ENCODE measurements around the gene USP33. TPM values are rescaled to one million over a fixed set of nuclear protein-coding genes. Genes with fewer than 3 reads are reported as not detected.

Gene USP33
- total RNA-seq, 1 experiment from 2014 or later: 103 TPM

GRCh38 chr1:77683160-77684148, 76.2 kb downstream of the USP33 start:
- no peaks in the 10 kb centered on the region for H3K9me3 ChIP-seq (ENCODE audit: low read depth, low read length, poor library complexity, severe bottlenecking)
- peak overlapping the region; percentile 81 for H3K4me3 ChIP-seq (ENCODE audit: low read depth, low read length, poor library complexity, severe bottlenecking)
- TF ChIP-seq EZH2 (IDR thresholded peaks at IDR 0.05; ENCODE audit: borderline replicate concordance, low read depth, low read length, poor library complexity, severe bottlenecking) (no peak), CTCF (conservative IDR thresholded peaks at IDR 0.05; ENCODE audit: low read depth, low read length) (peak; percentile 80)
- H3K4me1 ChIP-seq (ENCODE audit: insufficient read depth, low read length, poor library complexity, severe bottlenecking): peaks cover 38% of the 10 kb centered on the region
- POLR2A ChIA-PET (ENCODE audit: low non-redundant PET): interaction anchor here (0.6 kb wide), 1 partner anchor 1622 kb away, joined by 3 read pairs; no protein-coding TSS in a partner anchor
- CTCF ChIA-PET: interaction anchor here (0.6 to 1.2 kb wide), 2 partner anchors 14 to 405 kb away, joined by 3 to 13 read pairs; no protein-coding TSS in a partner anchor
- intact Hi-C loops (cut with micrococcal nuclease; ENCODE audit: unreplicated experiment): loop anchor here (2.0 to 10.0 kb wide), 4 partner anchors 63 to 536 kb away; no protein-coding TSS in a partner anchor
- no peaks in the 10 kb centered on the region for H3K36me3 ChIP-seq (ENCODE audit: insufficient read depth, low read length, poor library complexity, severe bottlenecking)
- no peaks in the 10 kb centered on the region for H3K27me3 ChIP-seq (replicated peaks; ENCODE audit: insufficient read depth, low read depth, low read length, poor library complexity)
- H3K27ac ChIP-seq (ENCODE audit: low read depth, low read length, poor library complexity, severe bottlenecking): peak overlapping the region; percentile 94
- TSS peak; percentile 83 for BruUV-seq (replicated peaks)
- peak; percentile 95 for DNase-seq (ENCODE audit: low spot score)

- TF ChIP-seq EZH2 (IDR thresholded peaks at IDR 0.05; ENCODE audit: borderline replicate concordance, low read depth, low read length, poor library complexity, severe bottlenecking) (no peak), CTCF (conservative IDR thresholded peaks at IDR 0.05; ENCODE audit: low read depth, low read length) (no peak)
- peaks cover 46% of the 10 kb centered on the region for H3K4me1 ChIP-seq (ENCODE audit: insufficient read depth, low read length, poor library complexity, severe bottlenecking)
- BruUV-seq (replicated peaks): no TSS peak
- DNase-seq (ENCODE audit: low spot score): peak; percentile 95
- ChIA-PET CTCF (interaction anchor here (0.6 to 1.2 kb wide), 3 partner anchors 13 to 404 kb away, joined by 3 to 13 read pairs (median 3); no protein-coding TSS in a partner anchor), POLR2A (ENCODE audit: low non-redundant PET) (no interaction called here)
- H3K9me3 ChIP-seq (ENCODE audit: low read depth, low read length, poor library complexity, severe bottlenecking): no peaks in the 10 kb centered on the region
- H3K27ac ChIP-seq (ENCODE audit: low read depth, low read length, poor library complexity, severe bottlenecking): peak within 1 kb of the TSS; percentile 94
- no peaks in the 10 kb centered on the region for H3K27me3 ChIP-seq (replicated peaks; ENCODE audit: insufficient read depth, low read depth, low read length, poor library complexity)
- no peaks in the 10 kb centered on the region for H3K36me3 ChIP-seq (ENCODE audit: insufficient read depth, low read length, poor library complexity, severe bottlenecking)
- peak within 1 kb of the TSS; percentile 81 for H3K4me3 ChIP-seq (ENCODE audit: low read depth, low read length, poor library complexity, severe bottlenecking)
- intact Hi-C loops (cut with micrococcal nuclease; ENCODE audit: unreplicated experiment): loop anchor here (2.0 to 10.0 kb wide), 4 partner anchors 62 to 535 kb away; no protein-coding TSS in a partner anchor
Observed at GRCh38 chr1:77682460-77683159, 77.0 kb downstream of the USP33 start, which contains the start of gene ZZZ3. ZZZ3 (minus strand) TSS chr1:77682658; CDS start chr1:77633354, 49,304 bp downstream.

GRCh38 chr1:77680173-77680572, 79.5 kb downstream of the USP33 start:
- Histone ChIP-seq H3K27me3 (replicated peaks; ENCODE audit: insufficient read depth, low read depth, low read length, poor library complexity) (no peaks in the 10 kb centered on the region), H3K4me1 (ENCODE audit: insufficient read depth, low read length, poor library complexity, severe bottlenecking) (peaks cover 59% of the 10 kb centered on the region), H3K36me3 (ENCODE audit: insufficient read depth, low read length, poor library complexity, severe bottlenecking) (peaks cover 4% of the 10 kb centered on the region), H3K9me3 (ENCODE audit: low read depth, low read length, poor library complexity, severe bottlenecking) (no peaks in the 10 kb centered on the region), H3K27ac (ENCODE audit: low read depth, low read length, poor library complexity, severe bottlenecking) (peak overlapping the region; percentile 59), H3K4me3 (ENCODE audit: low read depth, low read length, poor library complexity, severe bottlenecking) (peak overlapping the region; percentile 24)
- ChIA-PET POLR2A (ENCODE audit: low non-redundant PET) (no interaction called here), CTCF (no interaction called here)
- TF ChIP-seq CTCF (conservative IDR thresholded peaks at IDR 0.05; ENCODE audit: low read depth, low read length) (no peak), EZH2 (IDR thresholded peaks at IDR 0.05; ENCODE audit: borderline replicate concordance, low read depth, low read length, poor library complexity, severe bottlenecking) (no peak)
- no TSS peak for BruUV-seq (replicated peaks)
- peak; percentile 54 for DNase-seq (ENCODE audit: low spot score)
- intact Hi-C loops (cut with micrococcal nuclease; ENCODE audit: unreplicated experiment): loop anchor here (5.0 to 10.0 kb wide), 3 partner anchors 115 to 533 kb away; no protein-coding TSS in a partner anchor

Measured in A673 (cell line).